ENCODE measurements around the gene TMEM174.

Gene TMEM174

GRCh38 chr5:73154208-73155006 is 18.6 kb upstream of the TMEM174 start:
- no peak for DNase-seq (ENCODE audit: low read depth)

GRCh38 chr5:73155271-73156222 is 17.4 kb upstream of the TMEM174 start:
- no peak for DNase-seq (ENCODE audit: low read depth)

- no peak for DNase-seq (ENCODE audit: low read depth)
These were observed 15.3 kb upstream of the TMEM174 start for GRCh38 chr5:73157414-73158303.

- no peak for DNase-seq (ENCODE audit: low read depth)
These were observed 14.7 kb upstream of the TMEM174 start for GRCh38 chr5:73158313-73158712.

- peak; percentile 4 for DNase-seq (ENCODE audit: low read depth)
These were observed 12.7 kb upstream of the TMEM174 start for GRCh38 chr5:73160239-73160671.

- no peak for DNase-seq (ENCODE audit: low read depth)
These were observed 2.5 kb upstream of the TMEM174 start for GRCh38 chr5:73170522-73170921.

- DNase-seq (ENCODE audit: low read depth) = no peak
These were observed 1.5 kb upstream of the TMEM174 start for GRCh38 chr5:73171495-73171894.

- no peak for DNase-seq (ENCODE audit: low read depth)
These were observed 1.3 kb downstream of the TMEM174 start for GRCh38 chr5:73174100-73174815.

GRCh38 chr5:73176250-73176649 is 3.3 kb downstream of the TMEM174 start:
- no peak for DNase-seq (ENCODE audit: low read depth)

- DNase-seq (ENCODE audit: low read depth) = no peak
These were observed 5.3 kb downstream of the TMEM174 start for GRCh38 chr5:73178265-73178664.

GRCh38 chr5:73179730-73180129 is 6.7 kb downstream of the TMEM174 start:
- no peak for DNase-seq (ENCODE audit: low read depth)

GRCh38 chr5:73180566-73180965 is 7.6 kb downstream of the TMEM174 start:
- no peak for DNase-seq (ENCODE audit: low read depth)

GRCh38 chr5:73182307-73182706 is 9.3 kb downstream of the TMEM174 start:
- DNase-seq (ENCODE audit: low read depth) = no peak

GRCh38 chr5:73183000-73183399 is 10.0 kb downstream of the TMEM174 start:
- DNase-seq (ENCODE audit: low read depth) = no peak

GRCh38 chr5:73183481-73183891 is 10.5 kb downstream of the TMEM174 start:
- DNase-seq (ENCODE audit: low read depth) = no peak

GRCh38 chr5:73186976-73187375 is 14.0 kb downstream of the TMEM174 start:
- no peak for DNase-seq (ENCODE audit: low read depth)

- DNase-seq (ENCODE audit: low read depth) = no peak
These were observed 16.0 kb downstream of the TMEM174 start for GRCh38 chr5:73188764-73189531.

- no peak for DNase-seq (ENCODE audit: low read depth)
These were observed 16.9 kb downstream of the TMEM174 start for GRCh38 chr5:73189871-73190376.

- DNase-seq (ENCODE audit: low read depth) = no peak
These were observed 19.4 kb downstream of the TMEM174 start for GRCh38 chr5:73192370-73192769.

- DNase-seq (ENCODE audit: low read depth) = no peak
These were observed 20.6 kb downstream of the TMEM174 start for GRCh38 chr5:73193592-73193991.

All from T follicular helper cell (primary cell).